Adrenal gland (tissue), 5 donors: ENCODE data around the gene CSHL1.

Source experiments
- POLR2A ChIP-seq, 2 donors: fragments of 450-650 bp; IDR thresholded peaks; one replicate each; pipeline ENCODE4 v1.6.1; 2017; ENCODE audit warnings: antibody characterized with exemption in 2 of 2, mild to moderate bottlenecking in 2 of 2, moderate library complexity in 1 of 2
- TF ChIP-seq, protein P1 (sequence below), 6 experiments: fragments of 450-650 bp in 4 of 6; fragments of 200-600 bp in 2 of 6; sonication (generic) in 1 of 6; IDR thresholded peaks; 1 replicate in 5 of 6; 2 replicates in 1 of 6; pipeline versions ENCODE4 v1.5.1 to v1.8.0; 2016 to 2021; ENCODE audit warnings: antibody characterized with exemption in 6 of 6, mild to moderate bottlenecking in 2 of 6, moderate library complexity in 1 of 6
- donor health status: DM: no; HTN: no; CAD: no.

DNA sequence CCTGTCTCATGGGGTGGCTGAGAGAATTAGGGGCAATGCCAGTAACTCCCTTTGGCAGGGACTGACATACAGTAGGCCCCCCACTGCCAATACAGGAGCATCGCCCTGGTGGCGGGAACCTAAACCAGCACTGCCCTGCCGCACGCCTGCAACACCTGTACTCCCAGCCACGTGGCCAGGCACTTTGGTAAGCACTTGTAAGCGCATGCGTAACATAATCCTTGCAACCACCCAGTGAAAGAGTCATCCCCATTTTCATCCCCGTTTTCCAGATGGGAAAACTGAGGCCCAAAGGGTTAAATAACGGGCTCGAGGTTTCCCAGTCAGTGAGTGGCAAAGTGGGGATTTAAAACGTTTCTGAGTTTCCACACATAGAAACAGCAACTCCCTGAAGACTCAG lies 44.2 kb upstream of the CSHL1 start:
- no peak for TF ChIP-seq POLR2A (IDR thresholded peaks at IDR 0.05)
- TF ChIP-seq, protein P1, sequence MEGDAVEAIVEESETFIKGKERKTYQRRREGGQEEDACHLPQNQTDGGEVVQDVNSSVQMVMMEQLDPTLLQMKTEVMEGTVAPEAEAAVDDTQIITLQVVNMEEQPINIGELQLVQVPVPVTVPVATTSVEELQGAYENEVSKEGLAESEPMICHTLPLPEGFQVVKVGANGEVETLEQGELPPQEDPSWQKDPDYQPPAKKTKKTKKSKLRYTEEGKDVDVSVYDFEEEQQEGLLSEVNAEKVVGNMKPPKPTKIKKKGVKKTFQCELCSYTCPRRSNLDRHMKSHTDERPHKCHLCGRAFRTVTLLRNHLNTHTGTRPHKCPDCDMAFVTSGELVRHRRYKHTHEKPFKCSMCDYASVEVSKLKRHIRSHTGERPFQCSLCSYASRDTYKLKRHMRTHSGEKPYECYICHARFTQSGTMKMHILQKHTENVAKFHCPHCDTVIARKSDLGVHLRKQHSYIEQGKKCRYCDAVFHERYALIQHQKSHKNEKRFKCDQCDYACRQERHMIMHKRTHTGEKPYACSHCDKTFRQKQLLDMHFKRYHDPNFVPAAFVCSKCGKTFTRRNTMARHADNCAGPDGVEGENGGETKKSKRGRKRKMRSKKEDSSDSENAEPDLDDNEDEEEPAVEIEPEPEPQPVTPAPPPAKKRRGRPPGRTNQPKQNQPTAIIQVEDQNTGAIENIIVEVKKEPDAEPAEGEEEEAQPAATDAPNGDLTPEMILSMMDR (IDR thresholded peaks at IDR 0.05): no peak
